Right lobe of liver (tissue), 4 donors: Measurements from ENCODE around the gene ANP32E.

Experiments
- CTCF ChIP-seq, 4 donors: fragments of 200-600 bp in 3 of 4; fragments of 450-650 bp in 1 of 4; IDR thresholded peaks; one replicate each; pipeline versions ENCODE4 v1.5.1 to v1.8.0; 2016 to 2022; ENCODE audit warnings: antibody characterized with exemption in 4 of 4, mild to moderate bottlenecking in 2 of 4
- POLR2A ChIP-seq: fragments of 450-650 bp; IDR thresholded peaks from one replicate; pipeline ENCODE4 v1.6.1; 2017; ENCODE audit warnings: antibody characterized with exemption, mild to moderate bottlenecking
- donor health status: DM: no; HTN: no; CAD: no.
- donor health status: DM: no; HTN: no; CAD: no.
- donor health status: DM: no; HTN: yes; CAD: no.

GRCh38 chr1:150221552-150221951 is 14.4 kb downstream of the ANP32E start:
- TF ChIP-seq POLR2A = no peak
- peak; percentile 21 to 42 (median 37) for TF ChIP-seq CTCF (IDR thresholded peaks at IDR 0.05)
